WTC11 (cell line): ENCODE data around the gene ADARB2. TPM values are rescaled to one million over a fixed set of nuclear protein-coding genes. Genes with fewer than 3 reads are reported as not detected.

Experiments
- ATAC-seq: fragments of 200-7000 bp; cut with Tn5 transposase; 2 replicates; pipeline ENCODE4 v1.10.0; 2021; ENCODE audit warnings: mild to moderate bottlenecking, moderate library complexity
- CTCF ChIA-PET: fragments of 300-600 bp; sonication (Branson Sonifier 250); formaldehyde crosslinking; loops from one replicate; lab custom pipeline; 2021; ENCODE audit warnings: antibody characterized with exemption; lab: Charles Lee
- POLR2A ChIA-PET: fragments of 350-600 bp; sonication (Branson Sonifier 250); formaldehyde crosslinking; loops from one replicate; lab custom pipeline; 2021; ENCODE audit warnings: antibody characterized with exemption; lab: Charles Lee
- DNase-seq: peaks from one replicate; pipeline ENCODE4 v3.0.0; 2021; ENCODE audit warnings: low spot score
- H3K27ac Mint-ChIP-seq: 2 replicates; pipeline ENCODE4 v1.8.0; 2021; ENCODE audit warnings: mixed read lengths
- H3K27me3 Mint-ChIP-seq: 2 replicates; pipeline ENCODE4 v1.8.0; 2021; ENCODE audit warnings: low read depth, mild to moderate bottlenecking, moderate library complexity, mixed read lengths
- H3K36me3 Mint-ChIP-seq: 2 replicates; pipeline ENCODE4 v1.8.0; 2021; ENCODE audit warnings: mixed read lengths
- H3K4me1 Mint-ChIP-seq: 2 replicates; pipeline ENCODE4 v1.8.0; 2022; ENCODE audit warnings: mixed read lengths
- H3K4me3 Mint-ChIP-seq: 2 replicates; pipeline ENCODE4 v1.8.0; 2021; ENCODE audit warnings: mild to moderate bottlenecking, moderate library complexity, mixed read lengths
- H3K9me3 Mint-ChIP-seq: 2 replicates; pipeline ENCODE4 v1.8.0; 2021; ENCODE audit warnings: mixed read lengths
- ARID4B ChIP-seq: sonication (generic); formaldehyde crosslinking; IDR thresholded peaks from 2 replicates; pipeline ENCODE4 v1.8.0; 2023; ENCODE audit warnings: missing genetic modification reagents, mild to moderate bottlenecking, borderline replicate concordance
- ATF2 ChIP-seq: sonication (generic); formaldehyde crosslinking; IDR thresholded peaks from 2 replicates; pipeline ENCODE4 v1.8.1; 2022; ENCODE audit warnings: low read depth, missing genetic modification reagents, borderline replicate concordance
- ATF6 ChIP-seq: sonication (generic); formaldehyde crosslinking; IDR thresholded peaks from 2 replicates; pipeline ENCODE4 v1.8.1; 2023; ENCODE audit warnings: mild to moderate bottlenecking, missing genetic modification reagents
- E2F4 ChIP-seq: sonication (generic); formaldehyde crosslinking; IDR thresholded peaks from 2 replicates; pipeline ENCODE4 v1.8.1; 2022; ENCODE audit warnings: low read depth, mild to moderate bottlenecking, moderate library complexity, missing genetic modification reagents, borderline replicate concordance
- ELF4 ChIP-seq: sonication (generic); formaldehyde crosslinking; IDR thresholded peaks from 2 replicates; pipeline ENCODE4 v1.8.1; 2022; ENCODE audit warnings: low read depth, mild to moderate bottlenecking, moderate library complexity, missing genetic modification reagents
- ETV6 ChIP-seq: sonication (generic); formaldehyde crosslinking; IDR thresholded peaks from 2 replicates; pipeline ENCODE4 v1.8.1; 2022; ENCODE audit warnings: mild to moderate bottlenecking, missing genetic modification reagents
- GRHL2 ChIP-seq: fragments of 250-450 bp; sonication (Bioruptor Pico); IDR thresholded peaks from 2 replicates; pipeline ENCODE4 v1.8.0; 2022; ENCODE audit warnings: mild to moderate bottlenecking, moderate library complexity; ENCODE audit not compliant: insufficient replicate concordance, severe bottlenecking
- HMGXB4 ChIP-seq: sonication (generic); formaldehyde crosslinking; IDR thresholded peaks from 2 replicates; pipeline ENCODE4 v1.8.1; 2023; ENCODE audit warnings: mild to moderate bottlenecking, moderate library complexity, missing genetic modification reagents
- JAZF1 ChIP-seq: fragments of 250-450 bp; sonication (Bioruptor Pico); IDR thresholded peaks from 2 replicates; pipeline ENCODE4 v1.9.0; 2021; ENCODE audit warnings: moderate library complexity, mild to moderate bottlenecking, inconsistent platforms
- MYBL2 ChIP-seq: sonication (generic); formaldehyde crosslinking; IDR thresholded peaks from 2 replicates; pipeline ENCODE4 v1.8.1; 2023; ENCODE audit warnings: mild to moderate bottlenecking, moderate library complexity, missing genetic modification reagents
- NR2C2 ChIP-seq: sonication (generic); formaldehyde crosslinking; IDR thresholded peaks from 2 replicates; pipeline ENCODE4 v1.8.0; 2022; ENCODE audit warnings: mild to moderate bottlenecking, missing genetic modification reagents
- PRRX2 ChIP-seq: fragments of 250-450 bp; sonication (Bioruptor Pico); IDR thresholded peaks from 2 replicates; pipeline ENCODE4 v1.8.0; 2021; ENCODE audit warnings: mild to moderate bottlenecking
- SMAD3 ChIP-seq: sonication (generic); formaldehyde crosslinking; IDR thresholded peaks from 2 replicates; pipeline ENCODE4 v1.8.0; 2022; ENCODE audit warnings: missing genetic modification reagents, mild to moderate bottlenecking, borderline replicate concordance
- SOX15 ChIP-seq: fragments of 250-450 bp; sonication (Bioruptor Pico); IDR thresholded peaks from 2 replicates; pipeline ENCODE4 v1.9.0; 2021; ENCODE audit warnings: mild to moderate bottlenecking
- TEAD1 ChIP-seq: sonication (generic); formaldehyde crosslinking; IDR thresholded peaks from 2 replicates; pipeline ENCODE4 v1.8.0; 2022; ENCODE audit warnings: mild to moderate bottlenecking, missing genetic modification reagents
- TP53 ChIP-seq: sonication (generic); formaldehyde crosslinking; IDR thresholded peaks from 2 replicates; pipeline ENCODE4 v1.8.1; 2023; ENCODE audit warnings: mild to moderate bottlenecking, missing genetic modification reagents
- USF1 ChIP-seq: sonication (generic); formaldehyde crosslinking; IDR thresholded peaks from 2 replicates; pipeline ENCODE4 v1.8.0; 2022; ENCODE audit warnings: mild to moderate bottlenecking, missing genetic modification reagents
- ZBTB21 ChIP-seq: sonication (generic); formaldehyde crosslinking; IDR thresholded peaks from 2 replicates; pipeline ENCODE4 v1.8.1; 2023; ENCODE audit warnings: mild to moderate bottlenecking, missing genetic modification reagents, borderline replicate concordance
- ZNF281 ChIP-seq: sonication (generic); formaldehyde crosslinking; IDR thresholded peaks from 2 replicates; pipeline ENCODE4 v1.8.0; 2023; ENCODE audit warnings: mild to moderate bottlenecking, missing genetic modification reagents
- ZNF396 ChIP-seq: fragments of 250-450 bp; sonication (Bioruptor Pico); IDR thresholded peaks from 2 replicates; pipeline ENCODE4 v1.8.0; 2021; ENCODE audit warnings: mild to moderate bottlenecking, moderate library complexity, borderline replicate concordance
- total RNA-seq: library from RNA; stranded (reverse); gene quantifications from 3 replicates; pipeline ENCODE4 v1.2.3, GENCODE V29; 2021

Gene ADARB2
- total RNA-seq, 1 experiment from 2014 or later, result 3.7 TPM

GRCh38 chr10:1679821-1680650 lies 57.3 kb downstream of the ADARB2 start:
- Mint-ChIP-seq H3K9me3 (no peaks in the 10 kb centered on the region), H3K4me3 (no peak overlapping the region), H3K27ac (no peak overlapping the region; the same call in 1 of the 2 replicates), H3K27me3 (no peaks in the 10 kb centered on the region; the same call in 1 of the 2 replicates), H3K4me1 (peaks cover 25% of the 10 kb centered on the region), H3K36me3 (no peaks in the 10 kb centered on the region)
- peak; percentile 80 for ATAC-seq
- no peak for DNase-seq
- POLR2A ChIA-PET, result no interaction called here
- TF ChIP-seq ZNF396 (CRISPR knock-in tag) (no peak), ARID4B (CRISPR knock-in tag) (no peak), USF1 (CRISPR knock-in tag) (no peak), SMAD3 (CRISPR knock-in tag) (no peak), ATF6 (CRISPR knock-in tag) (no peak), ELF4 (CRISPR knock-in tag) (no peak), PRRX2 (CRISPR knock-in tag) (no peak), NR2C2 (CRISPR knock-in tag) (no peak), ZBTB21 (CRISPR knock-in tag) (no peak), ETV6 (CRISPR knock-in tag) (no peak), JAZF1 (no peak), TEAD1 (no peak), SOX15 (CRISPR knock-in tag) (no peak)
- CTCF ChIA-PET, result interaction anchor here (1.0 to 1.5 kb wide), 3 partner anchors 75 to 311 kb away, joined by 4 to 5 read pairs (median 4); no protein-coding TSS in a partner anchor

- ChIA-PET POLR2A (no interaction called here), CTCF (no interaction called here)
- ATAC-seq, result no peak
- no peaks in the 10 kb centered on the region for H3K27me3 Mint-ChIP-seq
- no peak for DNase-seq
- peaks cover 25% of the 10 kb centered on the region for H3K4me1 Mint-ChIP-seq
- no peak overlapping the region for H3K4me3 Mint-ChIP-seq
- H3K9me3 Mint-ChIP-seq, result no peaks in the 10 kb centered on the region; the same call in 1 of the 2 replicates
- no peak overlapping the region for H3K27ac Mint-ChIP-seq
- H3K36me3 Mint-ChIP-seq, result no peaks in the 10 kb centered on the region
- TF ChIP-seq ATF2 (CRISPR knock-in tag), result no peak
- TF ChIP-seq E2F4 (CRISPR knock-in tag), result no peak
- no peak for TF ChIP-seq GRHL2 (CRISPR knock-in tag)
- no peak for TF ChIP-seq TP53 (CRISPR knock-in tag)
- no peak for TF ChIP-seq ZNF281
- TF ChIP-seq MYBL2 (CRISPR knock-in tag), result no peak
- TF ChIP-seq HMGXB4, result no peak
Measured at GRCh38 chr10:1678084-1678483, 59.2 kb downstream of the ADARB2 start.
